Lung microvascular endothelial cell (primary cell): ENCODE data around the gene TSPAN10. TPM values are rescaled to one million over a fixed set of nuclear protein-coding genes. Genes with fewer than 3 reads are reported as not detected.

Experiments used
- DNase-seq, 2 donors: peaks; one replicate each; pipeline versions ENCODE4 v3.0.0 to v3.0.0-alpha.2; 2010; ENCODE audit warnings: low read depth in 2 of 2
- total RNA-seq: library from RNA; depleted of rRNA; stranded (reverse); fragments of >200 nt; gene quantifications from 2 replicates; pipeline ENCODE4 v1.2.1, GENCODE V29; 2014

Gene TSPAN10
- total RNA-seq, 1 donor from 2014 or later, result 0.99 TPM

DNA sequence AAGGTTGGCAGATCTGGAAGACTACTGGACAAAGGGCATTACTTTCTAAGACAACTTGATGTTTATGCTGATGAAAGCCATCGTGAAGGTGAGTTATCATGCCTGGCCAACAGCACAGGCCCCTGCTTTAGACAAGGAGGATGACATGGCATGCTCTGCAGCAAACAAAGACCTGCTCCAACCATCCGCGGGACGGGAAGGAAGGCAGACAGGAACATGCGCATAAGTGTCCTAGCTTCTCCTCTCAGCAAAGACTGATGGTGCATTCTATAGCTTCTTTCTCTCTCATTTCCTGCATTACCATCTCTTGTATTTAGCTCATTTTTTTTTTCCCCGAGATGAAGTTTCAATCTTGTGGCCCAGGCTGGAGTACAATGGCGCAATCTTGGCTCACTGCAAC is 5.5 kb upstream of the TSPAN10 start:
- no peak for DNase-seq

DNA sequence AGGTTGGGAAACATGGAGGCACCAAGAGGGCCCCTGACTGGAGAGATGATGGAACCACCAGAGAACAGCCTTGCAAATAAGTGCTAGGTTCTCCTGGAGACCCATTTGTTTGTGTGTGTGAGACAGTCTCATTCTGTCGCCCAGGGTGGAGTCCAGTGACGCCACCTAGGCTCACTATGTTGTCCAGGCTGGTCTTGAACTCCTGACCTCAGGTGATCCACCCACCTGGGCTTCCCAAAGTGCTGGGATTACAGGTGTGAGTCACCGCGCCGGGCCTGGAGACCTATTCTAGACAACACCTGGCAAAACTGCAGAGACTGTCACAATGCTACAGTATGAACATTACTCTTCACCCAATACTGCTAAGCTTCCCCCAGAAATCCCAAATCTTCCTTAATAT is 1.6 kb upstream of the TSPAN10 start:
- no peak for DNase-seq

DNA sequence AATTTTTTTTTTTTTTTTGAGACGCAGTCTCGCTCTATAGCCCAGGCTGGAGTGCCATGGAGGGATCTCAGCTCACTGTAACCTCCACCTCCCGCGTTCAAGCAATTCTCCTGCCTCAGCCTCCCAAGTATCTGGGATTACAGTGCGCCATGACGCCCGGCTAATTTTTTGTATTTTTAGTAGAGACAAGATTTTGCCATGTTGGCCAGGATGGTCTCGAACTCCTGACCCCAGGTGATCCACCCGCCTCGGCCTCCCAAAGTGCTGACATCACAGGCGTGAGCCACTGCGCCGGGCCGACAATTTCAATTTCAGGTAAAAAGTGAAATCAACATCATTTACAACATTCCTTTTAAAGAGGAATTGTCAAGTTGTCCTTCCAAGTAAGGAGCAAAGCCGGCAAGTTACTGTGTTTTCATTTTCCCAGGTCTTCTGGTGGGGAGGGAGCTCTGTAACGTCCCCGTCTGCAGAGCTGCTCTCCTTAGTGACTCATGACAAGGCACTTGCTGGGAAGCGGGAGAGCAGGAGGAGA is 957 bp upstream of the TSPAN10 start:
- DNase-seq, result no peak

DNA sequence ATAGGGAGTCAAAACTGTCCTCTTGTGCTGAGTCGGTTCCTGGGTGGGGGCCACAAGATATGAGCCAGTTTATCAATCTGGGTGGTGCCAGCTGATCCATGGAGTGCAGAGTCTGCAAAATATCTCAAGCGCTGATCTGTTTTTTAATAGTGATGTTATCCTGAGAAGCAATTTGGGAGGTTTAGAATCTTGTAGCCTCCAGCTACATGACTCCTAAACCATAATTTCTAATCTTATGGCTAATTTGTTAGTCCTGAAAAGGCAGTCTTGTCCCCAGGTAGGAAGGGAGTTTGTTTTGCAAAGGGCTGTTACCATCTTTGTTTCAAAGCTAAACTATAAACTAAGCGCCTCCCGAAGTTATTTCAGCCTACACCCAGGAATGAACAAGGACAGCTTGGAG is 1.7 kb downstream of the TSPAN10 start:
- DNase-seq, result no peak

DNA sequence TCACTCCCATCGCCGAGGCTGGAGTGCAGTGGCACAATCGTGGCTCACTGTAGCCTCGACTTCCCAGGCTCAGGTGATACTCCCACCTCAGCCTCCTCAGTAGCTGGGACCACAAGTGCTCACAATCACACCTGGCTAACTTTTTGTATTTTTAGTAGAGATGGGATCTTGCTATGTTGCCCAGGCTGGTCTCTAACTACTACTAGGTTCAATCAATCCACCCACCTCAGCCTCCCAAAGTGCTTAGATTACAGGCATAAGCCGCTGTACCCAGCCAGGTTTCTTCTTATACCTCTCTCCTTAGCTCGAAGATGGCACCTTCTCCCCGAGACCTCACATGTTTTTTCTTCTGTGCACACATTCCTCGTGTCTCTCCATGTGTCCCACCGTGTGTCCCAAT is 3.0 kb downstream of the TSPAN10 start:
- DNase-seq, result no peak

DNA sequence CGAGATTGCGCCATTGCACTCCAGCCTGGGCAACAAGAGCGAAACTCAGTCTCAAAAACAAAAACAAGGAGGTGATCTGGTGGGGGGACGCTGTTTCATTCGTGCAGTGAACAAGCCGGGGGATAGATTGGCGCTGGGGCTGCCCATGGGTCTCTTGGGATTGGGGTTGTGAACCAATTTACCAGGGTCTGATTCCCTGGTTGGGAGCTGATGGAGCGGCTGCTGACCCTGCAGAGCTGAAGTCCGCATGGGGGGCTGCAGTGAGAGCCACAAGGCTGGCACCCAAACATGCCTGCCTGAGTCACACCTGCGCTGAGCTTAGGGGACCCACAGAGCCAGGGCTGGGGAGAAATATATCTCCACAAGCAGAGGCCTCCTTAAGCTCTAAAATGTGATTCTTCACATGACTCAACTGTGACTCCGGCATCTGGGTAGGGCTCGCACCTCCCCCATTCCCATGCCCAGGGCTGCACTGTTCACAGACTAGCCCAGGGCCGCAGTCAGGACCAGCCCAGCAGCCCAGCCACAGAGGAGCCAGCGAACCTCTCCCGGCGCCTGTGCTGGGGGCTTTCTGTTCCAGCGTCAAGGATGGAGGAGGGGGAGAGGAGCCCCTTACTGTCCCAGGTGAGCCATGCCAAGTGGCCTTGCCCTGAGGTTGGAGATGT is 5.0 kb downstream of the TSPAN10 start:
- DNase-seq, result no peak

DNA sequence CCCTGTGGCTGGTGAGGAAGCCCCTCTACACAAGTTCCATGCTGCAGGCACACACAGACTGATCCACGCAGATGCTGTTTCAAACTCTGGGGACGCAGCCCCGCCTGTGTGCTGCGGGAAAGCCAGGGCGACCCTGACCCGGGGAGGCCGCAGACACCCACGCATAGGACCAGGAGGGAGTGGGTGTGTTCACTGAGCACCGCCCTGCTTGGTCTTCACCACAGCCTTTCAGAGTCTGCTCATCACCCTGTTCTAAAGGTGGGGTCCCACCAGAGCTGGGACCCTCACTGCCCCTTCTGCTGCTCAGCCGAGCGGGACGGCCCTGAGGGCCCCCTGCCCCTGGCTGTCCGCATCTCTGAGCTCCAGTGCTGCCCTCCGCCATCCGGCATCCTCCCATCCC is 7.5 kb downstream of the TSPAN10 start:
- no peak for DNase-seq

DNA sequence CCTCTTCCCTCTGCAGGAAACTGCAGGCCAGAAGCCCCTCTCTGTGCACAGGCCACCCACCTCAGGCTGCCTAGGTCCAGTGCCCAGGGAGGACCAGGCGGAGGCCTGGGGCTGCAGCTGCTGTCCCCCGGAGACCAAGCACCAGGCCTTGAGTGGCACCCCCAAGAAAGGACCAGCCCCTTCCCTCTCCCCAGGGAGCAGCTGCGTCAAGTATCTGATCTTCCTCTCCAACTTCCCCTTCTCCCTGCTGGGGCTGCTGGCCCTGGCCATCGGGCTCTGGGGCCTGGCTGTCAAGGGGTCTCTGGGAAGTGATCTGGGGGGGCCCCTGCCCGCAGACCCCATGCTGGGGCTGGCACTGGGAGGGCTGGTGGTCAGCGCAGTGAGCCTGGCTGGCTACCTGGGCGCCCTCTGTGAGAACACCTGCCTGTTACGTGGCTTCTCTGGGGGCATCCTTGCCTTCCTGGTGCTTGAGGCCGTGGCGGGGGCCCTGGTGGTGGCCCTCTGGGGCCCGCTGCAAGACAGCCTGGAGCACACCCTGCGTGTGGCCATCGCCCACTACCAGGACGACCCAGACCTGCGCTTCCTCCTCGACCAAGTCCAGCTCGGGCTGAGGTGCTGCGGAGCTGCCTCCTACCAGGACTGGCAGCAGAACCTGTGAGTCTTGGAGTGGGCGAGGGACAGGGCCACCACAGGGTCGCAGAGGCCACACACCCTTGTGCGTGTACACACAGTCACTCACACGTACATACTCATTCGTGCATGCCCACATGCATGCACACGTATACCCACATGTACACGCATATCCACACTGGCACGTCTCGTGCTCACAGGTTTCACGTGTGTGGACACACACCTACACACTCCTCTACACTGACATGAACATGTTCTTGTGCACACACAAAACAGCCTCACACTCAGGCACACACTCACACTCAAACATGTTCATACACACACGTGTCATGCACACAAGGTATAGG is 8.3 kb downstream of the TSPAN10 start:
- DNase-seq, result no peak

DNA sequence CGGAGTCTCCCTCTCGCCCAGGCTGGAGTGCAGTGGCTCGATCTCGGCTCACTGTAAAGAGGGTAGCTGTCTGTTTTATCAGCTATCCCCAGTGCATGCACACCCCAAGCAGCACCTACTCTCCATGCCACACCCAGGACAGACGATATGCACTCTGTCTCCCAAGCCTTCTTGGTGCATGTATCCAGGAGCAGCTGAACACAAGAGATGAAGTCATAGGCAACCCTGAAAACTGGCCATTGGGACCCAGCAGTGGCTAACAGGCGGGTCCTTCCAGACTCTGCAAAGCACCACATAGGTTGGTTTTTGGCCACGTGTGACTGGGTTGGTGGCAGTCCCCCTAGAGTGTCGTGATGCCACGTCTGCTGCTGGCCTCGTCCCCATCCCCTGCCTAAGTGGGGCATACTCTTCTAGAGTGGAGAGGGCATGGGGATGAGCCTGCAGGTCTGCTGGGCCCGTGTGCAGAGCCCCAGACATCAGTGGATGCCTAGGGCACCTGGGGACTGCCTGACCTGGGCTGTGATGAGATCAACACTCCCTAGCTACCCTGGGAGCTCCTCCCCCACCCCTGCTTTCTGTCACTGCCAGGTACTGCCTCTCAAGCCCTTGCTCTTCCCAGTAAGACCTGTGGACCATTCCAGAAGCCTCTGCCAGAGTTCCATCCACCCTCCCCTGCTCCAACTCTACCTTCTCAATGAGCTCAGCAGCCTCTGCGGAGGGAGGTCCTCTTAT is 10.0 kb downstream of the TSPAN10 start:
- DNase-seq, result no peak

DNA sequence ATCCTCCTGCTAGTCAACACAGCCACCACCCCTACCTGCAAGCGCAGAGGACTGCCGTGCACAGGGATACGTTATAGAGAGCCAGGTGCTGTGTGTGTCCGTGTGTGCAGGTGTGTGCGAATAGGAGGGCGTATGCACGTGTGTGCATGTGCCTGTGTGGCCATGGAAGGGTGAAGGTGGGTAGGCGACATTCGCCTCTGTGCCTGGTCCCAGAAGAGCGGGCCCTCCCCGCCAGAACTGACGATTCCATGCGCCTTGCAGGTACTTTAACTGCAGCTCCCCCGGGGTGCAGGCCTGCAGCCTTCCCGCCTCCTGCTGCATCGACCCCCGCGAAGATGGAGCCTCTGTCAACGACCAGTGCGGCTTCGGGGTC is 10.6 kb downstream of the TSPAN10 start:
- DNase-seq, result no peak

DNA sequence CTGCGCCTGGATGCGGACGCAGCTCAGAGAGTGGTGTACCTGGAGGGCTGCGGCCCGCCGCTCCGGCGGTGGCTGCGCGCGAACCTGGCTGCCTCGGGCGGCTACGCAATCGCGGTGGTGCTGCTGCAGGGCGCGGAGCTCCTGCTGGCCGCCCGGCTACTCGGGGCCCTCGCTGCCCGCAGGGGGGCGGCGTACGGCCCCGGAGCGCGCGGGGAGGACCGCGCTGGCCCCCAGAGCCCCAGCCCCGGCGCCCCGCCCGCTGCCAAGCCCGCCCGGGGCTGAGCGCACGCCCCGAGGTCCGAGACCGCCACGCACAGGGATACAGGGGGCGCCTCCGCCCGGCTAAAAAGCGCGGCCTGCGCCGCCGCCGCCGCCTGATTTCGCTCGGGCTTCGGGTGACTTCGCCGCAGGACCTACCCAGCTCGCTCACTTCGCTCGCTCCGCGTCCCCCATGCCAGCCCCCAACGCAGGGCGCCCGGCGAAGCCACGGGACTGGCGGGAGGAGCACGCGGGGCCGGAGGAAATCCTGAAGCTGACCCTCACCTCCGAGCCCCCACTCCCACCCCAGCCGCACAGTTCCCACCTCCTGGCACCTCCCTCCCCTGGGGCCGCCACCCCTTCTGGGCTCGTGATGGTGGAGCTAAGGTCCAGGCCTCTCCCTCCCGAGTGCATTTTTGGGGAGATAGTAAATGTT is 11.2 kb downstream of the TSPAN10 start:
- no peak for DNase-seq

DNA sequence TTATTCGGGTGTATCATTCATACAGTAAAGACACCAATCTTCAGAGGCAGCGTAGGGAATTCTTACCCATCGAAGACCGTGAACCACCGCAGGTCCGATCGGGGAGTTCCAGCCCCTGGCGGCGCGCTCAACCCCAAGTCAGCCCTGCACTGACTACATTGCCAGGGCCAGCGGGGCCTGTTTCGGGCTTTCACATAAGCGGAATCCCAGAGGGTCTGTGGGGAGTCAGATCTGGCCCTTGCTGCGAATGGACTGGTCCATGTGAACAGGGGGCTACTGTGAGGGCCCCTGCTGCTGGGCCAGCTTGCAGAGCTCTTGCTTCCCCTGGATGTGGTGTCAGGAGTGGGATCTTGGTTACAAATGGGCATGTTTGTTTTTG is 11.7 kb downstream of the TSPAN10 start:
- no peak for DNase-seq

DNA sequence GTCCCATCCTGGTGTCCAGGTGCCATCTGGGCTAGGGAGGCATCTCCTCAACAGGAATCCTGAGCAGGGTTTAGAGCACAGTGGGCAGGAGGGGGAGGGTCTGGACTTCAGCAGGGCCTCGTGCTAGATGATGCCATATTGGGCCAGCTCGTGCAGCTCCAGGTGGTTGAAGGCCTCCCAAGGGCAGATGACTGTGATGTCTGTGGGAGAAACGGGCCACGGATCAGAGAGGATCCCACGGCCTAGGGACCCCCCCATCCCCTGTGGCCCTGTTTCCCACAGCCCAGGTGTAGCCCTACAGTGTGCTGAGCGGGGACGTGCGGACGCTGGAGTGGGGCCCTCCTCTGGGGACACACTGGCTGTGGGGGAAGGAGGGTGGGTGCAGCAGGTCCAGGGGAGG is 14.0 kb downstream of the TSPAN10 start:
- no peak for DNase-seq

DNA sequence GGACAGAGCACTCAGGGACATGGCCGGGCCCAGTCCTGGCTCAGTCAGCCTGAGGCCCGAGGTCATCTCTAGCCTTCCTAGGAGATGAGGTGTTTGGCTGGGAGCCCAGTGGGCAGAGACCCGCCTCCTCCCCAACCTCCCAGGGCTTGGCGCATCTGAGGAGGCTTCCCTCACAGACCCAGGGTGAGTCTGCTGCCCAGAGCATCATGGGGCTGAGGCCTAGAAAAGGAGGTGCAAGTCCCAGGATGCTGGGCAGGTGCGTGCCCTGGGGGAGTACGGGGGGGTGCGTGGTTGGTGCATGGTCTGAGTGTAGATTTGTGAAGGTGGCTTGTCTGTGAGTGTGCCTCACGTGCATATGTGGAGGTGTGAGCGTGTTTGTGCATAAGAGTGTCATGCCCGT is 14.7 kb downstream of the TSPAN10 start:
- DNase-seq, result peak in 1 of 2 donors; percentile 44

DNA sequence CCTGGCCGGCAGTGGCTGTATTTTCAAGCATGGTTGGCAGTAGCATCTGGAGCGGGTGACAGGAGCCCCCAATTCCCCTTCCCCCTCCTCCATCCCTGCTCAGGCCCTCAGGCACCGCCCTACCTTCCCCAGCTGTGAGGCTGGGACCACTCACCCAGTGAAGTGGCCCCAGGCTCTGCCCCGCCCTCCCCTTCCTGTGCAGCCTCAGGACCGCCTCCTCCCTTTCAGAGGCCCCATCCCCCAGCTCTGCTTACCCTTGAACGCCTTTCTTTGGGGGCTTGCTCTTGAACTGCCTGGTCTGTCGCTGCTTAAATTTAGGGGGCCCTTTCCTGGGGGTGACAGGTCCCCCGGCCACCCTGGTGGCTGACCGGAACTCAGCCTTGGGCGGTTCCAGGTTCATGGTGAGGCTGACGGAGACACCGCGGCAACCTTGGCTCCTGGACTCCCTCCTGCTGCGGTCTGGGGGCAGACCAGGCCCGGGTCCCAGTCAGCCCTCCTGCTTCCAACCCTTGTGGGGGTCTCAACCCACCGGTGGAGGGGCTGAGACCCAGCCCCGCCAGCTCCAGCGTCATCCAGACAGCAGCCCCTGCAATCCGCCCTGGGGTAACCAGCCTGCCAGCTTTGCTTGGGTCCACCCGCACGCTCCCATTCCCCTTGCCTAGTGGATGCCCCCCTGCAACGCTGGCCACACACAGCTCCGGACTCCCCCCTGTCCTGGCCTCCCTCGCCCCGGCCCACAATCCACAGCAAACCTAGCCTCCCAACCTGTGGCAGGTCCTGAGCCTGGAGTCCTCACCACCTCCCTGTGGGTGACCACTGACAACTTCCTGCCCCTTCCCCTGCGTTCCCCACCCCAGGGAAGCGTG is 16.1 kb downstream of the TSPAN10 start:
- DNase-seq, result peak in 1 of 2 donors; percentile 26

DNA sequence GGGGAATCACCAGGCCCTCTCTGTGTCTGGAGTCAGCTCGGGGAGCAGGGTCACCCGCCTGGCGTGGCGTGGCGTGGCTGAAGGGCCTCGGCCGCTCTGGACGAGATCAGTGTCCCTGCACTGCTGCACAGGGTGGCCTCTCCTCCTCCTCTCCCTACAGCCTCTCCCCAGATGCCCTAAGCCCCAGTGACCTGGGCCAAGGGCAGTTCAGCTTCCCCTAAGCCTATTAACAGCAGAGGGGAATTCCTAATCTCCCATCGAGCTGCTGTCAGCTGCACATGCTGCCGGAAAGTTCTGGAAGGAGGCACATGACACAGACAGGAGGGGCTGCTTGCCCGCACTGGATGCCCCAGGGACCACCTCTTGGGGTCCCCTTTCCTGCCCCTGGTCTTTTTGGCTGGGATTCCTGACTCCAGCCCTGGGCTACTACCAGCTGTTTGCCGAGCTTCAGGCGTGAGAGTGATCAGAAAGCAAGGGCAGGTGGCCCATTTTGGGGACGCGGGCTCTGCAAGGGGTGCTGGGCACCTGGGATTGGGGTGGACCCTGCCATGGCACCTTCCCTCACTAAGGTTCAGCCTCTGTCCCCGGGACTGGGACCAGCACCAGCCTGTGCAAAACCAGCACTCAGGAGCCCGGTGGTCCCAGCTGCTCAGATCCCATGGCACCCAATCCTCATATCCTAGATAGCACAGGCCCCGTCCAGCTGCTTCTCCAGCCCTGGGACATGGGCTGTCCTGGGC is 18.6 kb downstream of the TSPAN10 start:
- no peak for DNase-seq

DNA sequence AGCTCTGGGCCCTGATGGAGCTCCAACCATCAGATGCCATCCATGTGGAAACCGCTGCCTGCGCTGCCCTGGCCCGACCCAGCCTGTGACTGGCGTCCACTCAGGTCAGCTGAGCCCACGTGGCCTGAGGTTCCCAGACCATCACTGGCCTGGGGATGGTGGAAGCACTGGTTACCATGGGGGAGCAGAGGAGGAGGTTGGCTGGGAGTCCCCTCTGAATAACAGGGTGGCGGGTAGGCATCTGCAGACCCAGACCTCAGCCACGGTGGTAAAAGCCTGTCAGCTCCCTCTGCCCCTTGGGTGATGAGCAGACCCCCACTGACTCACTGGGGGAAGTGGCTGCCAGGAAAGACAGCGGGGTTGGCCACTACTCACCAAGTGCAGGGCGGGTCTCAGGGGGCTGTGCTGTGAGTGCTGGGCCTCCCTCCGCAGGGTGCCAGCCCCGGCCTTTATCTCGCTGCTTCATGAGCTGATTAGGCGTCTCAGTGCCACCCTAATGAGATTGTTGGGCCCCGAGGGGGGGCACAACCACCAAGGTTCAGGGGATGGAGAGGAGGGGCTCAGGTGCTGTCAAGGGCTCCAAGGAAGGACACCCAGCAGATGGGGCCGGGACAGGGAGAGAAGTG is 19.2 kb downstream of the TSPAN10 start, which contains the start of gene PDE6G:
PDE6G (minus strand) TSS at position 425 of the 626 bp plus-strand sequence. CDS start 3,237 bp downstream, outside the sequence.
- DNase-seq, result no peak

DNA sequence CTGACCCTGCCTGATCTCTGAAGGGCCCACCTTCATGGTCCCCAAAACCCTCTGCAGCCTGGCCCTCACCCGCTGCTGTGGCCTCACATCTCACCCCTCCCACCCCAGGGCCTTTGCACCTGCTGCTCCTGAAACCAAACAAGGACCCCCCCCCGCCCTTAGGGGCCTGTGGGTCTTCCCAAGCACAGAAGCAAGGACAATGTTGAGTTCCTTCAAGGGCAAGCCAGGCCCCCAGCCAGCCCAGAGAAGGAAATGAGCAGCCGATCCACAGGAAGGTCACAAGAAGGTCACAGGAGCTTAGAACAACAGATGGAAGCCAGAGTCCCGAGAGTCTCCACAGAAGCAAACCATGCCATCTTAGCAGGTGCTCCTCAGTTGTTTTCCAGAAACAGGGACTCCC is 19.8 kb downstream of the TSPAN10 start:
- DNase-seq, result peak in 1 of 2 donors; percentile 68

DNA sequence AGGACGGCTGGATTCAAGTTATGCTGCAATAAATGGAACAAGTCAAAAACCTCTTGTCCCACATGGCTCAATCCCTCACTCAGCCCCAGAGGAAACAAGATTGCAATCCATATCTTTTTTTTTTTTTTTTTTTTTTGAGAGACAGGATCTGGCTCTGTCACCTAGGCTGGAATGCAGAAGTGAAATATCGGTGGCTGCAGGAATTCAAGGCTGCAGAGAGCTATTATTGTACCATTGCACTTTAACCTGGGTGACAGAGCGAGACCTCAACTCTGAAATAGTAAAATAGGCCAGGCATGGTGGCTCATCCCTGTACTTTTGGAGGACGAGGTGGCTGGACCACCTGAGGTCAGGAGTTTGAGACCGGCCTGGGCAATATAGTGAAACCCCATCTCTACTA is 22.0 kb downstream of the TSPAN10 start:
- no peak for DNase-seq
